IPS-18c (cell line): ENCODE data around the gene TNKS1BP1.

Experiments
- H3K4me3 ChIP-seq: 2 replicates; pipeline ENCODE4 v1.7.0; 2013; ENCODE audit warnings: low read depth, mild to moderate bottlenecking, low read length, moderate library complexity; ENCODE audit not compliant: insufficient read depth
- H3K9me3 ChIP-seq: one replicate; pipeline ENCODE4 v1.6.1; 2013; ENCODE audit warnings: mild to moderate bottlenecking, low read length, moderate library complexity; ENCODE audit not compliant: control insufficient read depth, insufficient read depth

TNKS1BP1 gene

GRCh38 chr11:57255618-57256017 lies 69.1 kb downstream of the TNKS1BP1 start:
- H3K9me3 ChIP-seq = no peaks in the 10 kb centered on the region
- H3K4me3 ChIP-seq = no peak overlapping the region

- Histone ChIP-seq H3K9me3 (no peaks in the 10 kb centered on the region), H3K4me3 (no peak overlapping the region)
These were observed 70.1 kb downstream of the TNKS1BP1 start for GRCh38 chr11:57254631-57255030.

- Histone ChIP-seq H3K9me3 (no peaks in the 10 kb centered on the region), H3K4me3 (no peak overlapping the region)
These were observed 73.2 kb downstream of the TNKS1BP1 start for GRCh38 chr11:57251491-57252104.

GRCh38 chr11:57251037-57251436 lies 73.7 kb downstream of the TNKS1BP1 start:
- Histone ChIP-seq H3K4me3 (no peak overlapping the region), H3K9me3 (no peaks in the 10 kb centered on the region)
